HFFc6 (cell line): ENCODE results near the gene AZU1. TPM values are rescaled to one million over a fixed set of nuclear protein-coding genes. Genes with fewer than 3 reads are reported as not detected.

Experiments used
- DNase-seq: peaks from one replicate; pipeline ENCODE4 v3.0.0-alpha.2; 2018
- H3K27ac Mint-ChIP-seq: 2 replicates; pipeline ENCODE4 v1.8.0; 2020; ENCODE audit warnings: mild to moderate bottlenecking, mixed read lengths
- H3K27me3 Mint-ChIP-seq: 2 replicates; pipeline ENCODE4 v1.8.0; 2021; ENCODE audit warnings: mild to moderate bottlenecking, moderate library complexity, mixed read lengths; ENCODE audit not compliant: insufficient read depth
- H3K36me3 Mint-ChIP-seq: 2 replicates; pipeline ENCODE4 v1.8.0; 2021; ENCODE audit warnings: low read depth, mixed read lengths
- H3K4me1 Mint-ChIP-seq: 2 replicates; pipeline ENCODE4 v1.8.0; 2020; ENCODE audit warnings: low read depth, mixed read lengths
- H3K4me3 Mint-ChIP-seq: 2 replicates; pipeline ENCODE4 v1.8.0; 2020; ENCODE audit warnings: mild to moderate bottlenecking, moderate library complexity, mixed read lengths
- H3K9me3 Mint-ChIP-seq: 2 replicates; pipeline ENCODE4 v1.8.0; 2020; ENCODE audit warnings: mild to moderate bottlenecking, mixed read lengths
- total RNA-seq, 6 experiments: library from RNA; stranded (reverse); fragmentation: NEBNext Ultra II Directional; extraction: Animal tissue kit (Norgen Biotek cat#: 25700); gene quantifications; 2 replicates in 1 of 6; 3 replicates in 5 of 6; pipeline ENCODE4 v1.2.3, GENCODE V29; 2021
- TF ChIP-seq, protein P1 (sequence below): fragments of 200-600 bp; sonication (generic); IDR thresholded peaks from 2 replicates; pipeline ENCODE4 v1.5.0; 2021; ENCODE audit warnings: antibody characterized with exemption, mild to moderate bottlenecking

AZU1 gene
- total RNA-seq, 6 experiments from 2014 or later = not detected

GRCh38 chr19:801861-802497 lies 25.7 kb upstream of the AZU1 start:
- Mint-ChIP-seq H3K4me3 (peak overlapping the region; percentile 66), H3K36me3 (peaks cover 39% of the 10 kb centered on the region), H3K27ac (peak overlapping the region; percentile 80), H3K4me1 (peaks cover 30% of the 10 kb centered on the region), H3K27me3 (peaks cover 19% of the 10 kb centered on the region), H3K9me3 (no peaks in the 10 kb centered on the region)
- TF ChIP-seq, protein P1, sequence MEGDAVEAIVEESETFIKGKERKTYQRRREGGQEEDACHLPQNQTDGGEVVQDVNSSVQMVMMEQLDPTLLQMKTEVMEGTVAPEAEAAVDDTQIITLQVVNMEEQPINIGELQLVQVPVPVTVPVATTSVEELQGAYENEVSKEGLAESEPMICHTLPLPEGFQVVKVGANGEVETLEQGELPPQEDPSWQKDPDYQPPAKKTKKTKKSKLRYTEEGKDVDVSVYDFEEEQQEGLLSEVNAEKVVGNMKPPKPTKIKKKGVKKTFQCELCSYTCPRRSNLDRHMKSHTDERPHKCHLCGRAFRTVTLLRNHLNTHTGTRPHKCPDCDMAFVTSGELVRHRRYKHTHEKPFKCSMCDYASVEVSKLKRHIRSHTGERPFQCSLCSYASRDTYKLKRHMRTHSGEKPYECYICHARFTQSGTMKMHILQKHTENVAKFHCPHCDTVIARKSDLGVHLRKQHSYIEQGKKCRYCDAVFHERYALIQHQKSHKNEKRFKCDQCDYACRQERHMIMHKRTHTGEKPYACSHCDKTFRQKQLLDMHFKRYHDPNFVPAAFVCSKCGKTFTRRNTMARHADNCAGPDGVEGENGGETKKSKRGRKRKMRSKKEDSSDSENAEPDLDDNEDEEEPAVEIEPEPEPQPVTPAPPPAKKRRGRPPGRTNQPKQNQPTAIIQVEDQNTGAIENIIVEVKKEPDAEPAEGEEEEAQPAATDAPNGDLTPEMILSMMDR = no peak
- no peak for DNase-seq

DNA sequence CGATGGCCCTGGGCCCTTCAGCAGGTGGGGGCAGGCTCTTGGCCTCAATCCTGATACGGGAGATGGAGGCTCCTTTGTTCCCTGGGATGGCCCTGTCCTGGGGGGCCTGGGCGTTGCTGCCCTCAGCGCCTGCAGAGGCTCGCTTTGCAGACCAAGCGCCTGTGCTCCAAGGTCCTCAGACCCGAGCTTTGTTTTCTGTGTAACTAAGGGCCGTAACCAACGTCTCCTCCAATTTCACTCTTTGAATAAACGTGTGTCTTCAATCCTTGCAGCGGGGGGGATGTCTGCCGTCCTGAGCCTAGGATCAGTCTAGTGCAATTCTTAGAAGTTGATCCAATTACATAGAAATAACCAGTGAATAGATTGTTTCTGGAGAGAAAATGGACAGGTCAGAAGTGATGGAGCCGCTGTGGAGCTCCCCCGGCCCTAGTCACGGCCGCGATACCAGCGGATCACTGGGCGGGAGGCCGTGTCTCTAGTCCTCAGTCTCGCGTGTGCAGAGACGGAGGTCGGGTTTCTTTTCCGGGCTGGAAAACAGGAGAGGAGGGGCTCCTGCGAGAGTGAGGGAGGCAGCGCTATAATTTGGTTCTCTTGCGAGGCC lies 25.0 kb upstream of the AZU1 start:
- Mint-ChIP-seq H3K9me3 (no peaks in the 10 kb centered on the region), H3K27ac (peak overlapping the region; percentile 80), H3K4me1 (peaks cover 30% of the 10 kb centered on the region), H3K36me3 (peaks cover 44% of the 10 kb centered on the region), H3K27me3 (peaks cover 21% of the 10 kb centered on the region), H3K4me3 (peak overlapping the region; percentile 66)
- TF ChIP-seq, protein P1 = no peak
- DNase-seq = no peak

GRCh38 chr19:803099-803561 lies 24.5 kb upstream of the AZU1 start:
- no peak overlapping the region for H3K4me3 Mint-ChIP-seq
- DNase-seq = no peak
- H3K4me1 Mint-ChIP-seq = peaks cover 30% of the 10 kb centered on the region
- H3K9me3 Mint-ChIP-seq = no peaks in the 10 kb centered on the region
- H3K27me3 Mint-ChIP-seq = peaks cover 23% of the 10 kb centered on the region
- TF ChIP-seq, protein P1 = no peak
- H3K36me3 Mint-ChIP-seq = peaks cover 48% of the 10 kb centered on the region
- H3K27ac Mint-ChIP-seq = peak overlapping the region; percentile 42; the same call in 1 of the 2 replicates

DNA sequence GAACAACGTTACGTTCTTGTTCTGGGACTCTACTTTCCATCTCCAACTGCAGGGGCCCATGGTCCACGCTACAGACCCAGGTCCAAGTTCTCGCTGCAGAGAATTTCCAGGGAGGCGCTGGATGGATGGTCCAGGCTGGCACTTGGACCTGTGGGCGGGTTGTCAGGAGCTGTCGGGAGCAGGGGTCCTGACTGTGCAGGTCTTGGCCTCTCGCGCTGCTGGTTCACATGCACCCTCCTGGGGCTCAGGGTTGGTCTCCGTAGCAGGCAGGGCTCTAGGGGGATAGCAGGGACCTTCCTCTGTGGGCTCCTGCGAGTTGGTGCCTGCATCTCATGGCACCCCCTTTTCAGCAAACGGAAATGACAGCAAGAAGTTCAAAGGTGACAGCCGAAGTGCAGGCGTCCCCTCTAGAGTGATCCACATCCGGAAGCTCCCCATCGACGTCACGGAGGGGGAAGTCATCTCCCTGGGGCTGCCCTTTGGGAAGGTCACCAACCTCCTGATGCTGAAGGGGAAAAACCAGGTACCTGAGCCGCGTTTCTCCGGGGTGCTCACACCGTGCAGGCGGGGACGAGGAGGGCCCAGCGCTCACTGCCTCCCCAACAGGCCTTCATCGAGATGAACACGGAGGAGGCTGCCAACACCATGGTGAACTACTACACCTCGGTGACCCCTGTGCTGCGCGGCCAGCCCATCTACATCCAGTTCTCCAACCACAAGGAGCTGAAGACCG lies 23.8 kb upstream of the AZU1 start:
- Mint-ChIP-seq H3K27ac (peak overlapping the region; percentile 42; the same call in 1 of the 2 replicates), H3K4me1 (peaks cover 30% of the 10 kb centered on the region), H3K9me3 (no peaks in the 10 kb centered on the region), H3K36me3 (peaks cover 42% of the 10 kb centered on the region), H3K27me3 (peaks cover 21% of the 10 kb centered on the region), H3K4me3 (no peak overlapping the region)
- DNase-seq = no peak
- TF ChIP-seq, protein P1 = no peak

DNA sequence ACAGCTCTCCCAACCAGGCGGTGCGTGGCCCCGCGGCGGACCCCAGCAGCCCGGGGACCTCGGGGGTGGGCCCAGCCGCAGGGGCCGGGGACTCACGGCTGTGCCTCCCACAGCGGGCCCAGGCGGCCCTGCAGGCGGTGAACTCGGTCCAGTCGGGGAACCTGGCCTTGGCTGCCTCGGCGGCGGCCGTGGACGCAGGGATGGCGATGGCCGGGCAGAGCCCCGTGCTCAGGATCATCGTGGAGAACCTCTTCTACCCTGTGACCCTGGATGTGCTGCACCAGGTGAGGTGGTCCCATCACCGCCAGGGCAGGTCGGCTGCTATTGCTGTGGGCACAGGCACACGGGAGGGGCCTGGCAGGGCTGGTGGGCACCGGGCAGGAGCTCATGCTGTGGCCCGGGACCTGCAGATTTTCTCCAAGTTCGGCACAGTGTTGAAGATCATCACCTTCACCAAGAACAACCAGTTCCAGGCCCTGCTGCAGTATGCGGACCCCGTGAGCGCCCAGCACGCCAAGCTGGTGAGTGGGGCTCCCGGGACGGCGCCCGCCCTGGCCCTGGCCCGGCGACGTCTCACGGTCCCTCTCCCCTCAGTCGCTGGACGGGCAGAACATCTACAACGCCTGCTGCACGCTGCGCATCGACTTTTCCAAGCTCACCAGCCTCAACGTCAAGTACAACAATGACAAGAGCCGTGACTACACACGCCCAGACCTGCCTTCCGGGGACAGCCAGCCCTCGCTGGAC lies 23.0 kb upstream of the AZU1 start:
- H3K27me3 Mint-ChIP-seq = peaks cover 23% of the 10 kb centered on the region
- no peak overlapping the region for H3K4me3 Mint-ChIP-seq
- H3K4me1 Mint-ChIP-seq = peaks cover 26% of the 10 kb centered on the region
- H3K27ac Mint-ChIP-seq = no peak overlapping the region
- H3K36me3 Mint-ChIP-seq = peaks cover 36% of the 10 kb centered on the region
- TF ChIP-seq, protein P1 = no peak
- H3K9me3 Mint-ChIP-seq = no peaks in the 10 kb centered on the region
- no peak for DNase-seq
